GM12875 (cell line): Measurements from ENCODE around the gene IFIT1B.

ENCODE experiments used
- H3K4me3 ChIP-seq: one replicate; pipeline ENCODE4 v1.5.1; 2011; ENCODE audit warnings: low read depth, low read length, control low read depth
- CTCF ChIP-seq: IDR thresholded peaks from 2 replicates; pipeline ENCODE4 v1.5.1; 2011; ENCODE audit warnings: low read depth, mild to moderate bottlenecking, control low read depth, inconsistent platforms, low read length, moderate library complexity, borderline replicate concordance; ENCODE audit not compliant: insufficient read depth

IFIT1B gene

GRCh38 chr10:89351412-89351779, 26.5 kb upstream of the IFIT1B start:
- no peak for TF ChIP-seq CTCF
- no peak overlapping the region for H3K4me3 ChIP-seq

- TF ChIP-seq CTCF: no peak
- H3K4me3 ChIP-seq: no peak overlapping the region
Observed at GRCh38 chr10:89351780-89352597, 25.9 kb upstream of the IFIT1B start.

- H3K4me3 ChIP-seq: no peak overlapping the region
- TF ChIP-seq CTCF: no peak
Observed at GRCh38 chr10:89352802-89353201, 25.1 kb upstream of the IFIT1B start.

GRCh38 chr10:89355394-89355931, 22.4 kb upstream of the IFIT1B start:
- H3K4me3 ChIP-seq: no peak overlapping the region

GRCh38 chr10:89357096-89357495, 20.8 kb upstream of the IFIT1B start:
- H3K4me3 ChIP-seq: no peak overlapping the region
- no peak for TF ChIP-seq CTCF

More at GRCh38 chr10:89355394-89355931, 22.4 kb upstream of the IFIT1B start:
- no peak for TF ChIP-seq CTCF

- no peak for TF ChIP-seq CTCF
- H3K4me3 ChIP-seq: no peak overlapping the region
Observed at GRCh38 chr10:89357975-89358374, 19.9 kb upstream of the IFIT1B start.

- no peak overlapping the region for H3K4me3 ChIP-seq
Observed at GRCh38 chr10:89360157-89360556, 17.7 kb upstream of the IFIT1B start.

More at GRCh38 chr10:89360157-89360556, 17.7 kb upstream of the IFIT1B start:
- no peak for TF ChIP-seq CTCF
